K562 (cell line): Measurements from ENCODE around the gene TMEM200A. TPM values are rescaled to one million over a fixed set of nuclear protein-coding genes. Genes with fewer than 3 reads are reported as not detected.

ENCODE experiments used
- ATAC-seq: fragments of 200-7000 bp; cut with Tn5 transposase; 3 replicates; pipeline ENCODE4 v1.9.1; 2020; ENCODE audit warnings: moderate library complexity
- BruUV-seq: library from RNA; stranded (reverse); fragments of 400-500 nt; replicated peaks from 2 replicates; lab custom pipeline; 2021; lab: Mats Ljungman, UMichigan
- CTCF ChIA-PET: fragments of 300-600 bp; formaldehyde crosslinking; extraction: SDS; loops from one replicate; lab custom pipeline; 2021; ENCODE audit warnings: low intra/inter-chr PET ratio; lab: Yijun Ruan, JAX
- POLR2A ChIA-PET: fragments of 300-600, 350-650 bp; sonication (Branson Sonifier 250); formaldehyde crosslinking; extraction: SDS; loops from one replicate; lab custom pipeline; 2021; ENCODE audit warnings: antibody characterized with exemption, inconsistent platforms; lab: Yijun Ruan, JAX
- DNase-seq, 4 experiments: peaks; one replicate each; pipeline versions ENCODE4 v3.0.0 to v3.0.0-alpha.2; 2011 to 2018; ENCODE audit warnings: low spot score in 3 of 4, mixed read lengths in 3 of 4; ENCODE audit errors: extremely low read depth in 1 of 4
- FAIRE-seq: peaks from 2 replicates; lab custom pipeline; 2011; peaks lifted over from hg19 to GRCh38; lab: Jason Lieb, UNC
- H2AFZ ChIP-seq: 2 replicates; pipeline ENCODE4 v1.6.0; 2011; ENCODE audit warnings: low read depth, low read length, control low read depth, inconsistent platforms
- H3K27ac ChIP-seq: fragments of 200-600 bp; 3 replicates; pipeline ENCODE4 v1.8.0; 2011; ENCODE audit warnings: low read depth, mild to moderate bottlenecking, control low read depth, inconsistent platforms, low read length, moderate library complexity, mixed read lengths; ENCODE audit errors: extremely low read depth
- H3K27me3 ChIP-seq, 2 experiments: fragments of 300-600 bp in 1 of 2; 2 replicates in 1 of 2; 3 replicates in 1 of 2; pipeline versions ENCODE4 v1.6.0 to v1.8.0; 2011; ENCODE audit warnings: inconsistent platforms in 2 of 2, low read length in 2 of 2, mild to moderate bottlenecking in 1 of 2, mixed read lengths in 1 of 2, moderate library complexity in 1 of 2; ENCODE audit not compliant: control insufficient read depth in 2 of 2, insufficient read depth in 2 of 2
- H3K36me3 ChIP-seq: fragments of 300-600 bp; 3 replicates; pipeline ENCODE4 v1.8.0; 2011; ENCODE audit warnings: mild to moderate bottlenecking, low read length, inconsistent platforms; ENCODE audit not compliant: control insufficient read depth, insufficient read depth
- H3K4me1 ChIP-seq, 2 experiments: fragments of 200-600 bp in 1 of 2; replicated peaks in 1 of 2; 2 replicates in 1 of 2; 3 replicates in 1 of 2; pipeline versions ENCODE4 v1.5.1 to v1.8.0; 2011; ENCODE audit warnings: inconsistent platforms in 2 of 2, low read length in 2 of 2, mild to moderate bottlenecking in 1 of 2, mixed read lengths in 1 of 2, moderate library complexity in 1 of 2; ENCODE audit not compliant: control insufficient read depth in 2 of 2, insufficient read depth in 2 of 2
- H3K4me2 ChIP-seq: 2 replicates; pipeline ENCODE4 v1.6.1; 2011; ENCODE audit warnings: low read length, control low read depth, inconsistent platforms, mixed read lengths; ENCODE audit not compliant: insufficient read depth
- H3K4me3 ChIP-seq: fragments of 200-600 bp; sonication (generic), shearing (Covaris generic); 2 replicates; pipeline ENCODE4 v1.5.1; 2016; ENCODE audit warnings: control low read depth, inconsistent platforms
- H3K79me2 ChIP-seq: fragments of 200-600 bp; 3 replicates; pipeline ENCODE4 v1.8.0; 2011; ENCODE audit warnings: low read length, inconsistent platforms; ENCODE audit not compliant: control insufficient read depth, insufficient read depth
- H3K9ac ChIP-seq, 2 experiments: 2 replicates each; pipeline versions ENCODE4 v1.6.0 to v1.6.1; 2011; ENCODE audit warnings: low read depth in 2 of 2, low read length in 2 of 2, control low read depth in 1 of 2, inconsistent platforms in 1 of 2, mild to moderate bottlenecking in 1 of 2, mixed read lengths in 1 of 2; ENCODE audit not compliant: insufficient read depth in 1 of 2
- H3K9me1 ChIP-seq: one replicate; pipeline ENCODE4 v1.6.0; 2011; ENCODE audit warnings: inconsistent platforms, mild to moderate bottlenecking, low read length, moderate library complexity; ENCODE audit not compliant: control insufficient read depth, insufficient read depth
- H3K9me3 ChIP-seq: replicated peaks from 2 replicates; pipeline ENCODE4 v1.5.1; 2011; ENCODE audit warnings: low read depth, low read length, inconsistent platforms; ENCODE audit not compliant: control insufficient read depth, insufficient read depth
- H4K20me1 ChIP-seq: replicated peaks from 2 replicates; pipeline ENCODE4 v1.6.1; 2011; ENCODE audit warnings: low read length, inconsistent platforms, mixed read lengths; ENCODE audit not compliant: control insufficient read depth, insufficient read depth
- ATF7 ChIP-seq: fragments of 450-650 bp; IDR thresholded peaks from 2 replicates; pipeline ENCODE4 v1.7.1; 2014; ENCODE audit warnings: mild to moderate bottlenecking, moderate library complexity
- CTBP1 ChIP-seq: fragments of 450-650 bp; IDR thresholded peaks from 2 replicates; pipeline ENCODE4 v1.6.1; 2016; ENCODE audit warnings: borderline replicate concordance
- E2F3 ChIP-seq: fragments of 250-450 bp; sonication (Bioruptor Pico); IDR thresholded peaks from 2 replicates; pipeline ENCODE4 v1.4.0; 2020; ENCODE audit warnings: mild to moderate bottlenecking
- FOXA3 ChIP-seq, 2 experiments: fragments of 450-650 bp in 1 of 2; sonication (generic) in 1 of 2; formaldehyde crosslinking; IDR thresholded peaks in 1 of 2; conservative IDR thresholded peaks in 1 of 2; 2 replicates each; pipeline versions ENCODE4 v1.4.0 to v1.8.0; 2020 to 2022; ENCODE audit warnings: mild to moderate bottlenecking in 2 of 2, missing genetic modification reagents in 1 of 2
- HIVEP1 ChIP-seq: fragments of 250-450 bp; sonication (Bioruptor Pico); IDR thresholded peaks from 2 replicates; pipeline ENCODE4 v1.4.0; 2020; ENCODE audit warnings: mild to moderate bottlenecking
- HSF4 ChIP-seq: fragments of 250-450 bp; sonication (Bioruptor Pico); IDR thresholded peaks from 2 replicates; pipeline ENCODE4 v2.1.2; 2022; ENCODE audit warnings: mild to moderate bottlenecking, moderate library complexity, borderline replicate concordance
- KAT7 ChIP-seq: sonication (generic); formaldehyde crosslinking; IDR thresholded peaks from 2 replicates; pipeline ENCODE4 v1.8.0; 2022; ENCODE audit warnings: missing genetic modification reagents, mild to moderate bottlenecking, borderline replicate concordance
- LEF1 ChIP-seq: fragments of 450-650 bp; IDR thresholded peaks from 2 replicates; pipeline ENCODE4 v1.6.1; 2016; ENCODE audit warnings: mild to moderate bottlenecking
- MEIS2 ChIP-seq: fragments of 450-650 bp; IDR thresholded peaks from 2 replicates; pipeline ENCODE4 v1.6.1; 2014; ENCODE audit warnings: mild to moderate bottlenecking; ENCODE audit not compliant: partially characterized antibody
- POLR2AphosphoS2 ChIP-seq: IDR thresholded peaks from 2 replicates; pipeline ENCODE4 v1.6.1; 2012; ENCODE audit warnings: low read length, improper control_type of control experiment
- RBM14 ChIP-seq: fragments of 200-400 bp; formaldehyde crosslinking; IDR thresholded peaks from 2 replicates; pipeline ENCODE4 v1.6.1; 2018; ENCODE audit warnings: low read depth, mild to moderate bottlenecking, low read length, moderate library complexity, borderline replicate concordance; ENCODE audit not compliant: insufficient read depth
- RFX5 ChIP-seq: IDR thresholded peaks from 2 replicates; pipeline ENCODE4 v1.6.1; 2011; ENCODE audit warnings: low read depth, mild to moderate bottlenecking, improper control_type of control experiment, low read length
- SAP30 ChIP-seq: fragments of 200-600 bp; sonication (generic); IDR thresholded peaks from 2 replicates; pipeline ENCODE4 v1.6.1; 2012; ENCODE audit warnings: borderline replicate concordance, low read depth, mild to moderate bottlenecking, moderate library complexity, low read length, control low read depth, inconsistent platforms; ENCODE audit not compliant: insufficient read depth, poor library complexity, severe bottlenecking
- YBX1 ChIP-seq: fragments of 450-650 bp; IDR thresholded peaks from 2 replicates; pipeline ENCODE4 v1.7.1; 2016; ENCODE audit warnings: mild to moderate bottlenecking
- ZNF263 ChIP-seq: sonication (generic); formaldehyde crosslinking; IDR thresholded peaks from 2 replicates; pipeline ENCODE4 v1.8.0; 2022; ENCODE audit warnings: mild to moderate bottlenecking, missing genetic modification reagents, borderline replicate concordance
- ZNF354B ChIP-seq: fragments of 250-450 bp; sonication (Bioruptor Pico); IDR thresholded peaks from 2 replicates; pipeline ENCODE4 v1.4.0; 2020
- ZNF695 ChIP-seq: fragments of 450-650 bp; formaldehyde crosslinking; IDR thresholded peaks from 2 replicates; pipeline ENCODE4 v1.4.0; 2020; ENCODE audit warnings: mild to moderate bottlenecking, moderate library complexity
- ZNF707 ChIP-seq: fragments of 250-450 bp; sonication (Bioruptor Pico); conservative IDR thresholded peaks from 2 replicates; pipeline ENCODE4 v1.8.0; 2022; ENCODE audit warnings: inconsistent platforms, mild to moderate bottlenecking, moderate library complexity
- WGBS: fragments of 100-300 bp; shearing (Covaris generic); methylation state at CpG from one replicate; pipeline ENCODE4 v1.1.6; 2016; ENCODE audit warnings: low coverage, mixed read lengths; ENCODE audit not compliant: insufficient coverage; ENCODE audit errors: missing lambda C conversion rate; 5-methylcytosine and 5-hydroxymethylcytosine counted together
- in situ Hi-C: fragments of 300-500 bp; cut with MboI; formaldehyde crosslinking; loops from 4 replicates; pipeline ENCODE4 v1.15.0; 2018; ENCODE audit warnings: inconsistent platforms, mixed read lengths
- intact Hi-C: fragments of 100-400 bp; cut with micrococcal nuclease; formaldehyde crosslinking; loops from 2 replicates; pipeline ENCODE4 v1.14.2; 2022
- polyA plus RNA-seq, 8 experiments: library from polyadenylated mRNA; depleted of rRNA in 4 of 8; stranded (reverse) in 5 of 8; unstranded in 3 of 8; fragments of >200 nt; fragmentation: Nextera tagmentation in 2 of 8; fragmentation: Illumina TruSeq in 1 of 8; extraction: Ambion mirVana in 2 of 8; extraction: Trizol in 1 of 8; gene quantifications; 2 replicates each; pipeline versions ENCODE4 v1.2.1 to v1.2.3, GENCODE V29; 2011 to 2014; ENCODE audit warnings: inconsistent platforms in 1 of 8, missing spikeins in 1 of 8
- total RNA-seq, 7 experiments: library from RNA; depleted of rRNA in 6 of 7; stranded (reverse); fragments of >200 nt in 6 of 7; fragmentation: Illumina TruSeq in 2 of 7; extraction: Trizol in 2 of 7; gene quantifications; 2 replicates each; pipeline versions ENCODE4 v1.2.1 to v1.2.3, GENCODE V29; 2011 to 2021; ENCODE audit warnings: low replicate concordance in 1 of 7
- TF ChIP-seq, protein P1 (sequence below): fragments of 450-650 bp; formaldehyde crosslinking; IDR thresholded peaks from 2 replicates; pipeline ENCODE4 v1.4.0; 2022; ENCODE audit warnings: missing genetic modification characterization

The TMEM200A gene
- total and polyA plus RNA-seq, 9 of the 15 experiments (the other 6 are each of a cell fraction or from before 2014, with no cell fraction given): 0.04 TPM; not detected in 8

DNA sequence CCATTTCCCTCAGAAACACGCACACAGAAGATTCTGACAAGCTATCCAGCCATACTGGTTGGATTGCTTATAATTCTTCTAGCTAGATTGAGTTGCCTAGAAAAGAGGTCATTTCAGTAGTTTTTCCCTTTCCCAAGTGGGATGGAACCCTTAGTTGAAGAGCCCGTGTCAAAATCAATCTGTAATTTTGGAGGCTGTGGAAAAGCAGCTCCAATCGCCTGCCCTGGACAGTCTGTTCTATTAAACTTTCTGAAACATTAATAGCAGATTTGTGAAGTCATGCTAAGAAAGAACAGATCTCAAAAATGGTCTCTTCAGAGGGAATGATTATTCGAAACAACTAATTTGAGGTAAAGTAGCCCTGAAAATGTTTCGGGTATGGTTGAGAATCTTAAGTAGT lies 29.3 kb downstream of the TMEM200A start:
- CTCF ChIA-PET: no interaction called here
- in situ Hi-C loops (no loop called here), intact Hi-C loops (no loop called here)
- no peak overlapping the region for H3K4me3 ChIP-seq
- no peak overlapping the region for H2AFZ ChIP-seq
- H3K9me3 ChIP-seq: no peaks in the 10 kb centered on the region
- WGBS: 1% methylated on average over 5 of the region's 5 CpGs
- no peak overlapping the region for H3K27ac ChIP-seq
- no peaks in the 10 kb centered on the region for H3K36me3 ChIP-seq
- FAIRE-seq (no peak), DNase-seq (no peak)
- H4K20me1 ChIP-seq: no peaks in the 10 kb centered on the region
- POLR2A ChIA-PET: no interaction called here
- no TSS peak for BruUV-seq
- TF ChIP-seq MEIS2 (no peak), LEF1 (no peak), RFX5 (no peak), RBM14 (no peak), ZNF707 (CRISPR knock-in tag) (no peak), FOXA3 (CRISPR knock-in tag; conservative IDR thresholded peaks at IDR 0.05 in 1 of 2, IDR thresholded peaks at IDR 0.05 in 1 of 2) (no peak), ZNF695 (no peak), E2F3 (no peak), POLR2AphosphoS2 (no peak), ATF7 (no peak), HIVEP1 (no peak), KAT7 (no peak), SAP30 (no peak), CTBP1 (no peak), HSF4 (CRISPR knock-in tag) (no peak), YBX1 (no peak), ZNF263 (no peak), ZNF354B (CRISPR knock-in tag) (no peak)
- TF ChIP-seq, protein P1, sequence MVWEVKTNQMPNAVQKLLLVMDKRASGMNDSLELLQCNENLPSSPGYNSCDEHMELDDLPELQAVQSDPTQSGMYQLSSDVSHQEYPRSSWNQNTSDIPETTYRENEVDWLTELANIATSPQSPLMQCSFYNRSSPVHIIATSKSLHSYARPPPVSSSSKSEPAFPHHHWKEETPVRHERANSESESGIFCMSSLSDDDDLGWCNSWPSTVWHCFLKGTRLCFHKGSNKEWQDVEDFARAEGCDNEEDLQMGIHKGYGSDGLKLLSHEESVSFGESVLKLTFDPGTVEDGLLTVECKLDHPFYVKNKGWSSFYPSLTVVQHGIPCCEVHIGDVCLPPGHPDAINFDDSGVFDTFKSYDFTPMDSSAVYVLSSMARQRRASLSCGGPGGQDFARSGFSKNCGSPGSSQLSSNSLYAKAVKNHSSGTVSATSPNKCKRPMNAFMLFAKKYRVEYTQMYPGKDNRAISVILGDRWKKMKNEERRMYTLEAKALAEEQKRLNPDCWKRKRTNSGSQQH (CRISPR knock-in tag): no peak
- TF ChIP-seq, all 486 proteins: peak for 0
- ATAC-seq: no peak
- Histone ChIP-seq H3K4me2 (no peak overlapping the region), H3K4me1 (no peaks in the 10 kb centered on the region), H3K9me1 (no peaks in the 10 kb centered on the region), H3K9ac (no peak overlapping the region), H3K27me3 (no peaks in the 10 kb centered on the region), H3K79me2 (no peaks in the 10 kb centered on the region)
